ENCODE results near the gene ACAT2. TPM values are rescaled to one million over a fixed set of nuclear protein-coding genes. Genes with fewer than 3 reads are reported as not detected.

Gene ACAT2
- total RNA-seq, 2 donors from 2014 or later = 11.0 to 13.6 TPM

DNA sequence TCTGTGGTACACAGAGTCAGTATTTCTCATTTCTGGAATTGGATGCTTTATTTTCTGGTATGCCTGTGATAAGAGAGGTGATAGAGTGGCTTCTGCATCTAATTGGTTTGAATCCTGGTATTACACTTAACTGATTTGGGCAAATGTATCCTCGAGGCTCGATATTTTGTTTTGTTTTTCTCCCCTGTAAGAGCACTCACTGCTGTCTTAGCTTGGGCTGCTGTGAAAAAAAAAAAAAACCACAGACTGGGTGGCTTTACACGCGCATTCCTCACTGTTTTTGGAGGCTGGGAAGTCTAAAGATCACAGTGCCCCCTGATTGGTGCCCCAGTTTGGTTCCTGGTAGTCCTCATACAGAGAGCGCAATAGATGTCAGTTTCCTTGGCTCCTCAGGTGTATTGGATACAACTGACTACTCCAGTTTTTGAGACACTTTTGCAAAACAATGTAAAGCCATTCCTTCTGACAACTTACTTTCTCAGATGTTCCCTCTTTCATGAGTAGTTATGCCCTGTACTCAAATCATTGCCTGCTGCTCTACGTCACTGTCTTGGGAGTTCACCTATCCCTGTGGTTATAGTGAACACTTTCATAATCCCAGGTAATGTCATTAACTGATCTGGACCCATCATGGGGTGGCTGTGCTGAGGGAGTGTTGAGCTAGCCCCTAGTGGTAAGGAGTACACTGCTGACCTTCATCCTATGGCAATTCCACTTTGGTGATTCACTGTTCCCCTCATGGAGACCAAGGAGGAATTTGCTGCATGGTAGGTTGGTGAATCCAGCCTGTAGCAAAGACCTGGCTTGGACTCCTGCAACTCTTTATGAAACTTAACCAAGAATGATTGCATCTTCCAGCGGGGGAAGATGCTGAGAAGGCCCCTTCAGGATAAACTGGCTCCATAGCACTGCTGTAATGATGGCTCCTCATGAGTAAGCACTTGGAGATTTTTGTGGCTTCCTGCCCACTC is 3.5 kb upstream of the ACAT2 start:
- intact Hi-C loops (cut with DNase I) = loop anchor here in 1 of 2 donors (5.0 kb wide), 1 partner anchor 66 kb away; the partner anchor contains the start of gene SOD2
- no peak for DNase-seq (ENCODE audit: low spot score)

DNA sequence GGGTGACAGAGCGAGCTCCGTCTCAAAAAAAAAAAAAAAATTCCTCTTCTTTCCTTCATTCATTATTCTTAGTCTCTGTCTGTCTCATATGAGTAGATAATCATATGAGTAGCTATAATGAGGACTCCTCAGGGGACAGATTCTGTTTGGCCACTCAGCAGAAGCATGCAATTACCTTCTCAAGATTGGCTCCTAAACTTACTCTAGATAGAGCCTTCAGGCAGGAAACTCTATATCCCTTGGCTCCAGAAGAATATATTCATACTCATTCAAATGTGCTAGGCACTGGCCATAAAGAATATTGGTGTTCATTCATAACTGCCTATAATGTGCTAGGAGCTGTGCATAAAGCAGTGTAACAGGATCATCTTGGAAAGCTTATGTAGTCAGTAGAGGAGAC is 2.2 kb upstream of the ACAT2 start:
- DNase-seq (ENCODE audit: low spot score) = no peak
- intact Hi-C loops (cut with DNase I) = loop anchor here in 1 of 2 donors (5.0 kb wide), 1 partner anchor 67 kb away; the partner anchor contains the start of gene SOD2

DNA sequence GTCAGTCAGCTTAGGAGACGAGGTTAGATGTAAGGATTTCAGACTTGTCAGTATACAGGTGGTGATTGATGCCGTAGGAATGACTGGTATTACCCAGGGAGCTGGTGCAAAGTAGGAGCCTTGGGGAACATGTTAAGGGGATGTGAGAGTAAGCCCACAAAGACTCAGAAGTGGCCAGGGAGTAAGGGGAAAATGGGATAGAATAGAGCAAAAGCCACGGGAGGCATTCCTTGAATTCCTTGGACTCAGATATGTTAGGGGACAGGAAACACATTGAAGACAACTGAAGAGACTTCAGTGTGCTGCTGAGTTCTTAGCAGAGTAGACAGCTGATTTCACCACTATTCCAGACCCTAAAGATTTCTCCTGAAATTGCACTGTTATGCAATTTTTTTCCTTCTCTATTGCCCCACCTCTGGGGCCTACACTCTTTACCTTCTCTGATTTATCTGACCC is 1.2 kb upstream of the ACAT2 start:
- DNase-seq (ENCODE audit: low spot score) = no peak
- intact Hi-C loops (cut with DNase I) = no loop called here

DNA sequence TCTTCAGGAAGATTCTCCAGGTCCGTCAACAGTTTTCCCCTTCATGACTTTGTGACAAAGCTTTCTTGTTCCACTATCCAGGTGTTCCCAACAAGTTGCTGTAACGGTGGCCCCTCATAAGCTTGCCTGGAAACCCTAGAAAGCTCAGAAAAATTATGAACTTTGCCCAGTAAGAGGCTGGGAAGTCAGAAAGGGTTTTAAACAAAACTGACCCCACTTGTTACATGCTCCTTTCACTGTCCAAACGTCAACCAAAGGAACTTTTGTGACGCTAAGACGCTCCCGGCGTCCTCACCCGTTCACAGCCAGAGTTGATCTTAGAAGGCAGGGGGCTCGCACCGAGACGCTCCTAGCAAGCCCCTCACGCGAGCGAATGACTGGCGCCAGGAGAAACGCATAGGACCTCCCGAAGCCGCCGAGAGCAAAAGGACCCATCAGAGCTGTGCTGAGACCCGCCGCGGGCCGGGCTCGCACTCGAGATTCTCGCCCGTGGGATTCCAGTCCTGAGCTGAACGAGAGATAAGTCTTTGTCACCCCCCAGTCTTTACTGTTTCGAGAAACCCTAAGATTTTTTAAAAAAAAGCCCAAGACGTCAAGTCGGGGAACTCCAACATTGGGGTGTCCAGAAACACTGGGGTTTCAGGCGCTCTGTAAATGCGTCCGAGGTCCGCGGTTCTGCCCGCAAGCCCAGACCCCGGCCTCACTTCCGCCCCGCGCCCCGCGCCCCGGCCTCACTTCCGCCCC is 544 bp upstream of the ACAT2 start:
- no peak for DNase-seq (ENCODE audit: low spot score)
- intact Hi-C loops (cut with DNase I) = no loop called here

DNA sequence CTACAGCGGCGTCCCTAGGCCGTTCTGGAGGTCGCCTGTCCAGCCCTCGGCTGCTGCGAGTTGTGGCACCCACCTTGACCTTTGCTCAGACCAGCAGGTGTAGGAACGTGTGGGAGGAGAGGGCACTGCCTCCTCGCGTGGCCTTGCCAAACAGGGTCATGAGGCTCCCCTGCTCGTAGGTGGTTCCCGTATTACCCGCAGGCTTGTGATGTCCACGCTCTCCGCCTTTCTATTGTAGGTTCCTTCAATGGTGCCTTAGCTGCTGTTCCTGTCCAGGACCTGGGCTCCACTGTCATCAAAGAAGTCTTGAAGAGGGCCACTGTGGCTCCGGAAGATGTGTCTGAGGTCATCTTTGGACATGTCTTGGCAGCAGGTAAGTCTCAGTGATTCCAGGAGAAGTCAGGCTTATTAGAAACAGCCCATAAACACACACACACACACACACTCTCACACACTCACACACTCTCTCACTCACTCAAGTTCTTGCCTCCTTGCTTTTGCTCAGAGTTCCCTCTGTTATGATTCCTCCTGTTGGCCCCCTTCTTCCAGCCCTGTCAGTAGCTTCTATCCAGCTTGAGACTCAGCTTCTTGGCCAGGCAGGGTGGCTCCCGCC is 942 bp downstream of the ACAT2 start:
- no peak for DNase-seq (ENCODE audit: low spot score)

DNA sequence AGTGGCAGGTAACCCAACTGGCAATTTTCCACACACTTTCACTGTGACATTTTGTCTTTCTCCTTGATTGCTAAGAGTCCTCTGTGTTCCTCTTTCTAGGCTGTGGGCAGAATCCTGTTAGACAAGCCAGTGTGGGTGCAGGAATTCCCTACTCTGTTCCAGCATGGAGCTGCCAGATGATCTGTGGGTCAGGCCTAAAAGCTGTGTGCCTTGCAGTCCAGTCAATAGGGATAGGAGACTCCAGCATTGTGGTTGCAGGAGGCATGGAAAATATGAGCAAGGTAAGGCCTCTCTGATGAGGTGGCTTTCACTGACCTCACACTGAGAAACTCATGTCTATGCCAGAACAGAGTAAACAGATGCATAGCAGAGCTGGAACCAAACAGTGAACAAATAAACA is 5.1 kb downstream of the ACAT2 start:
- DNase-seq (ENCODE audit: low spot score) = no peak
- intact Hi-C loops (cut with DNase I) = no loop called here

More for the DNA sequence above, 942 bp downstream of the ACAT2 start:
- intact Hi-C loops (cut with DNase I) = loop anchor here in 1 of 2 donors (2.0 kb wide), 1 partner anchor 74 kb away; no protein-coding TSS in a partner anchor

DNA sequence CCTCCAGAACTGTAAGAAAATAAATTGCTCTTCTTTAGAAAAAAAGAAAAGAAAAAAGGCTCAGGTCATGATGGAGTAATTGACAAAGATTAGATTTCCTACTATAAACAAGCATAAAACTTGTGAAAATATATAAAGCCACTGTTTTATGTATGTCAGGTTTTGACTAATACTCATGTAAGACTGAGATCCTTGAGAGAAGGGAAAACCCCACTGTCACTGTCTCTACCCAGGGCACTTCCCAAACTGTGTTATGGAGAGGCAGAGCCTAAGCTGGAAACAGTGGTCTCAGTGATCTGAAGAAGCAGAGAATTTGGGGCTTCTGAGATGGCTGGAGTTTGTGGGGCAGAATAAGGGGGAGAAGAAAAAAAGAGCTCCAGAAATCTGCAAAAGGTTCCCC is 7.6 kb downstream of the ACAT2 start:
- intact Hi-C loops (cut with DNase I) = no loop called here
- no peak for DNase-seq (ENCODE audit: low spot score)

DNA sequence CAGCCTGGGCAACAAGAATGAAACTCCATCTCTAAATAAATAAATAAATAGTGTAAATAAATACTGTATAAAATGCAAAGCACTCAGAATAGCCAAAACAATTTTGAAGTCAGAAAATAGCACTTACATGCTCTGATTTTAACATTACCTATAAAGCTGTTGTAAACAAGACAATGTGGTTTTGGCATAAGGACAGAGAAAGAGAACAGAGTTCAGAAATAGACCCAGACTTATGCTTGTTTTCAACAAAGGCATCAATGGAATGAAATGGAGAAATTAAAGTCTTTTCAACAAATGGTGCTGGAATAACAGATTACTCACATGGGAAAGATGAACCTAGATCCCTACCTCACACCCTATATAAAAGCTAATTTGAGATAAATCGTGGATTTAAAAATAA is 10.4 kb downstream of the ACAT2 start:
- no peak for DNase-seq (ENCODE audit: low spot score)
- intact Hi-C loops (cut with DNase I) = no loop called here

DNA sequence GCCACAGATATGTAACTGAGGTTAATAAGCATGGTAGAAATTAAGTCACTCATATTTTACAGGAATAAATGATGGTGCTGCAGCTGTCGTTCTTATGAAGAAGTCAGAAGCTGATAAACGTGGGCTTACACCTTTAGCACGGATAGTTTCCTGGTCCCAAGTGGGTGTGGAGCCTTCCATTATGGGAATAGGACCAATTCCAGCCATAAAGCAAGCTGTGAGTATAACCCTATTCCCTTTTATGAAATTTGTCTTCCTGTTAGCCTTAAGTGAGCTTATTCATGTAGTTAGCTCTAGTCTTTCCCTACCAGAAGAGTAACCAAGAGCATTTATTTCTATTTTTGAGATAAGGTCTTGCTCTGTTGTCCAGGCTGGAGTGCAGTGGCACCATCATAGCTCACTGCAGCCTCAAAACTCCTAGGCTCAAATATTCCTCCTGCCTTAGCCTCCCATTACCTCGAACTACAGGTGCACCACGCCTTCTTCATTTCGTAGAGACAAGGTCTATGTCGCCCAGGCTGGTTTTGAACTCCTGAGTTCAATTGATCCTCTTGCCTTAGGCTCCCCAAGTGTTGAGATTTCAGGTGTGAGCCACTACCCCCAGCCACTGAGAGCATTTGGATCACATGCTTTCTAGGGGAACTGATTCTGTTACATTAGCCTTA is 15.5 kb downstream of the ACAT2 start:
- DNase-seq (ENCODE audit: low spot score) = no peak
- intact Hi-C loops (cut with DNase I) = no loop called here

DNA sequence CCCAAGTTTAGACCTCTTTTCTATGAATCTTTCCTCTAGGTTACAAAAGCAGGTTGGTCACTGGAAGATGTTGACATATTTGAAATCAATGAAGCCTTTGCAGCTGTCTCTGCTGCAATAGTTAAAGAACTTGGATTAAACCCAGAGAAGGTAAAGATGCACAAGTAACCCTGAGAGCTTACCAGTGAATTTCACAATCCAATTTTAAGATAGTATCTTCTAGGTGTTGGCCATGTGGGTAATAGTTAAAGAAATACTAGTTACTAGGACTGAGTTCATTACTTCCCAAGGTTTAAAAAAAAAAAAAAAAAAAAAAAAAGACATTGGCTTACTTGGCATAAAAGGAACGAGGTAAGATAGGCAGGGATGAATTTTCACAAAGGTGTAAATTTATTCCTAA is 16.3 kb downstream of the ACAT2 start:
- intact Hi-C loops (cut with DNase I) = no loop called here
- no peak for DNase-seq (ENCODE audit: low spot score)

DNA sequence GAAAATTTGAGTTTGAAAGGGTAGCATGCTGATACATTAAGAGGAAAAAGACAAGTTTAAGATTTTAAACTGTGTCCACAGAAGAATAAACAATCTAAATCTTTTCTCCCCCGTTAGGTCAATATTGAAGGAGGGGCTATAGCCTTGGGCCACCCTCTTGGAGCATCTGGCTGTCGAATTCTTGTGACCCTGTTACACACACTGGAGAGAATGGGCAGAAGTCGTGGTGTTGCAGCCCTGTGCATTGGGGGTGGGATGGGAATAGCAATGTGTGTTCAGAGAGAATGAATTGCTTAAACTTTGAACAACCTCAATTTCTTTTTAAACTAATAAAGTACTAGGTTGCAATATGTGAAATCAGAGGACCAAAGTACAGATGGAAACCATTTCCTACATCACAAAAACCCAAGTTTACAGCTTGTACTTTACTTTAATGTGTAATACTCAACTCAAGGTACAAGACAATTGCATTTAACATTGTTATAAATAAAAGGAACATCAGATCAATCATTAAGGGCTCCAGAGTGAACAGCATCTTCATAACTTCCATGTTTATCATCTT is 16.8 kb downstream of the ACAT2 start:
- intact Hi-C loops (cut with DNase I) = no loop called here
- DNase-seq (ENCODE audit: low spot score) = no peak

DNA sequence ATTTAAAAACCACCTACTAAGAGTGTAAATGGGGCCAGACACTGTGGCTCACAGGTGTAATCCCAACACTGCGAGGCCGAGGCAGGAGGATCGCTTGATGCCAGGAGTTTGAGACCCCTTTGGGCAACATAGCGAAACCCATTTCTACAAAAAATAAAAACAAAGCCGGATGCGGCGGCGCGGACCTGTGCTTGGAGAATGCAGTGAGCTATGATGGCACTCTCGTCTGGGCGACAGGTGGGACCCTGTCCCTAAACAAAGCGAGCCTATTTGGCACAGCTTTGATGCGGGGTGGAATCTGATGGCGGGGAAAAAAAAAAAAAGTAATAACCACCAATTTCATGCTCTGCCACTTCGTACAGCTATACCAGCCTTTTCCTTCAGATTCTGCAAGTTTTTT is 26.4 kb downstream of the ACAT2 start:
- intact Hi-C loops (cut with DNase I) = loop anchor here in 1 of 2 donors (10.0 kb wide), 1 partner anchor 93 kb away; the partner anchor contains the start of gene SOD2
- DNase-seq (ENCODE audit: low spot score) = no peak

DNA sequence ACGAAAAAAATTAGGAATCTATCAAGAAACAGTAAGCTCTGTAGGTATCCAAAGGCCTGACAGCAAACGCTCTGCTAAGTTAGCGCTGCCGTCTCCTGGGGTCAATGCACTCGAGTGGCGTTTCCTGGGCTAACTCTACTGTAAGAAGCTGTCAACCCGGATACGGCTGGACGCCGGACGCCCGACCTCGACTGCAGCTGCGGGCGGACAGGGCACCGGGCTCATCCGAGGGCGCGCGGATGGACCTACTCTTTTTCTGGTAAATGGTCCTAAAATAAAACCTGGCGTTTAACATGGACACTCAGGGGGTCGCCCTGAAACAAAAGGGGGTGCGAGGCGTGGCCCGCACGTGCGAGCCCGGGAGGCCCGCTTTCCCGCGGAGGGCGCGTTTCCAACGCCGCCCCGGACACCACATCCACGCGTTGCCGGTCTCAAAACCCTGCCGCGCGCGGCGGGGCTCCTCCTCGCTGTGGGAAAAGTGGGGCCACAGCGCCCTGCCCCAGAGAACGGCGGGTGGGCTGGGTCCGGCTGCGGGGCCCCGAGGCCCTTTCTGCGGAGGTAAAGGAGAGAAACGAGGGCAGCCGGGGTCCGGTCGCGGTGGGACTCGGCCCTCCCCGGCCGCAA is 27.0 kb downstream of the ACAT2 start:
- peak; percentile 86 for DNase-seq (ENCODE audit: low spot score)
- intact Hi-C loops (cut with DNase I) = loop anchor here in 1 of 2 donors (10.0 kb wide), 1 partner anchor 94 kb away; the partner anchor contains the start of gene SOD2

DNA sequence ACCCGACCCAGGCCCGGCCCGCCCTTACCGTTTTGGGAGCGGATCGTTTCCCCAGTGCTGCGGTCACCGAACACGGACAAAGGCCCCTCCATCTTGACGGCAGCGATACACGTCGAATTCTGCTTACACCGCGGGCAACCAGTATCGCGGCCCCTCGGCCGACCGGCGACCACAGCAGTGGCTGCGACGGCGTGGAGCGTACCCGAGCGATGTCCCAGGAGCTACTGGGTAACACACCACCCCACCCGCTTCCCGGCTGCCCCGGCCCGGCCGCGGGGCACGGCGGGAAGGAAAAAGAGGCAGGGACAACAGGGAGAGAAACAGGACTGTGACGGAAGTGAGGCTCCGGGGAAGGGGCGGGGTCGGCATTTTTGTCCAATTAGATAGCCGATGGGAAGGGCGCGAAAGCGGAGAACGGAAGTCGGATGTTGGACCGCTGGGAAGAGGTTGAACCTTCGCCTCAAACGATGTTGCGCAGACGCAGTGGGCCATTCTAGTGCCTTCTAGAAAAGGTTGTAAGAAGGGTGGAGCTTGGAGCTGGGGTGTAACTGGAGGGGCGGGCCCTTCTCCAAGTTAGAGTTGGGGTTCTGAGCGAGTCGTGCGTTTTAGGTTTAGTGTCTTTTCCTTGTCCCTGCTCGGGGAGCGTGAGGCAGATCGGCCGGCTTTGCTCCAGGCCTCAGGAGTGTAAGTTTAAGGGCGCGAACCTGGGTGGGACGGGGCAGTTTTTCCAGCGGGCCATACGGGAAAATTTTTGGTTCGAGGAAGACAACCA is 27.7 kb downstream of the ACAT2 start, which contains the start of gene TCP1:
Gene TCP1 (minus strand): TSS at position 226 of the 772 bp plus-strand sequence. CDS start 134 bp downstream, at position 92.
- DNase-seq (ENCODE audit: low spot score) = peak; percentile 100
- intact Hi-C loops (cut with DNase I) = loop anchor here (5.0 to 10.0 kb wide), 3 partner anchors 43 to 95 kb away; partner anchors contain the start of gene SOD2 (in 1 of the 2)

DNA sequence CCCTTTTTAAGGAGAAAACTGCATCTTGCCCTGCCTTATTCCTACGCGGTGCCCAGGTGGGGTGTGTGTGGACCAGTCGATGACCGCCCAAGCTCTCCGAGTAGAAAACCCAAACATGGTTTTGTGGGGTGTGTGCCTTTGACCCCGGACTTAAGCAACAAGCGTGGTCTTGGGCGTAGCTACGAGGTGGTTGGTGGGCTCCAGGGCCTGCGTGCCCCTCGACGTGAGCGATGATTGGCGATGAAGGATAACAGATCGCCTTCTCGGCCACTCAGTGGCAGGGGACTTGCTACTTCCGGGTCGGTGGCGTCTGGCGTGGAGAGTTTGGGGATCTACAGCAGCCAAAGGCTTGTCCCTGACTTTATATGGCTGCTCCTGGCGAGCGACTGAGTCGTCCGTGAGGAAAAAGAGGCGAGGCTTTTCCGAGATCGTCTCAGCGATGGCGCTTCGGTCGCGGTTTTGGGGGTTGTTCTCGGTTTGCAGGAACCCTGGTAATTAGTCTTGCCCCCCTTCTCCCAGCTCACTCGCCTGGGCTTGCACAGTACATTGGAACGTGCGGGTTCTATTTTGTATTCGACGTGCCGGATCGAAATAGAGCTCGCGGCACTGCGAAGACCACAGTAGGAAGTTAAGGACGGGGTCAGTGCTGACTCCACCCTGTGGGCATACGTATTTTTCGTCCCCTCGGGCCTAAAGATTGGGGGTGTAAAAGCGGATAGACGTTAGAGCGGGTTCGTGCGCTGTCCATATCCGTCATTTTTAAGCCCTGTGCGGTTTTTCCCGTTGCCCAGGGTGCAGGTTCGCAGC is 28.5 kb downstream of the ACAT2 start, which contains the start of gene MRPL18:
Gene MRPL18 (plus strand): TSS at position 319 of the 807 bp plus-strand sequence. CDS start 121 bp downstream, at position 440.
- intact Hi-C loops (cut with DNase I) = loop anchor here (5.0 kb wide), 2 partner anchors 42 to 47 kb away; no protein-coding TSS in a partner anchor
- peak; percentile 98 for DNase-seq (ENCODE audit: low spot score)

DNA sequence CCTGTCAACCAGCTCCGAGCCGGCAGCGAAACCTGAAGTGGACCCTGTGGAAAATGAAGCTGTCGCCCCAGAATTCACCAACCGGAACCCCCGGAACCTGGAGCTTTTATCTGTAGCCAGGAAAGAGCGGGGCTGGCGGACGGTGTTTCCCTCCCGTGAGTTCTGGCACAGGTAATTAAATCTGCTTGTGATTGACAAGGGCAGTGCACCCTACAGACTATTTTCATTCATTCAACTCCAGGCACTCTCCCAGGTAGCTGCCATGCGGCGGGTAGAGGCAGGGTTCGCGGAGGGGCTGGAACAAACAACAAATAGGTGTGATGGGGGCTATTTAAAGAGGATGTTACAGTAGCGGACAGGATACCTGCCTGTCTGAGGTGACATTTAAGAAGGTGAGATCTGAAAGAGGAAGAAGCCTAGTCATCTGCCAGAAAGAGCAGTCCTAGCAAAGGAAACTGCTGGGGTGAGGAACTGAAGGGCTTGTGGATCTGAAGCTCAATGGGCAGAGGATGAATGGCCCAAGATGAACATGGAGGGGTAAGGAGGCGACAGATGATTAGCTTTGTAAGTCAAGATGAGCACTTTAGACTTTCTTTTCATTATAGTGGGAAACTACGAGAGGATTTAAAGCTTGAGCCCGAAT is 29.2 kb downstream of the ACAT2 start:
- intact Hi-C loops (cut with DNase I) = loop anchor here (5.0 kb wide), 2 partner anchors 41 to 46 kb away; no protein-coding TSS in a partner anchor
- DNase-seq (ENCODE audit: low spot score) = no peak
